ENCODE data around the gene RARG. TPM values are rescaled to one million over a fixed set of nuclear protein-coding genes. Genes with fewer than 3 reads are reported as not detected.
A peak's percentile ranks its signal among the peaks of the same experiment; 100 is the strongest.

RARG gene
- total RNA-seq, 1 experiment from 2014 or later: 11.8 TPM

DNA sequence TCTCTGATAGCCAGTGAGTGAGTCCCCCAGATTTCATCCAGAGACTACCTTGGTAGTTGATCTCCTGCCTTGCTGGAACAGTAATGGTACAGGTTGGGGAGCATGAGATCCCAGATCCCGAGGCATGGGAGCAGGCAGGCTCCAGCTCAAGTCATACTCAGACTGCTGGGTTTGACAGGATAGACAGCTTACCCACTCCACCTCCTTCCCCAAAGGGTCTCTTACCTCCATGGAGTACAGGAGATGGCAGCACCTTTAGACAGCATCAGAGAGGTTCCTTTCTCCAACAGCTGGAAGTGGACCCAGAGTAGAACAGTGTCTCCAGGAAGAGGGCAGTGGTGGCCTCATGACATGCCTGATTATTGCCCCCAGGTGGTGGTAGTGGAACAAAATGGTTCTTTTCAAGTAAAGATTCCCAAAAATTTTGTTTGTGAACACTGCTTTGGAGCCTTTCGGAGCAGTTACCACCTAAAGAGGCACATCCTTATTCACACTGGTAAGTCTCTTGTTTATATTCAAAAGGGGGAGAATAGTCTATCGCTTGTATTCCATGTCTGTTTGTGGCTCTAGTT, 46.3 kb downstream of the RARG start:
- no peaks in the 10 kb centered on the region for H3K27me3 Mint-ChIP-seq (ENCODE audit: insufficient read depth, unreplicated experiment)
- peaks cover 44% of the 10 kb centered on the region for H3K36me3 Mint-ChIP-seq (ENCODE audit: insufficient read depth, unreplicated experiment)
- H3K4me1 Mint-ChIP-seq (ENCODE audit: low read depth, unreplicated experiment): peaks cover 13% of the 10 kb centered on the region
- ChIA-PET CTCF (interaction anchor here (1.2 kb wide), 1 partner anchor 120 kb away, joined by 3 read pairs; no protein-coding TSS in a partner anchor), POLR2A (interaction anchor here (0.5 kb wide), 1 partner anchor 140 kb away, joined by 3 read pairs; no protein-coding TSS in a partner anchor)
- no peak for DNase-seq
- H3K36me3 ChIP-seq (ENCODE audit: control insufficient read depth, insufficient read depth, low read length): peaks cover 12% of the 10 kb centered on the region
- BruUV-seq (replicated peaks): no TSS peak
- TF ChIP-seq, protein P1, sequence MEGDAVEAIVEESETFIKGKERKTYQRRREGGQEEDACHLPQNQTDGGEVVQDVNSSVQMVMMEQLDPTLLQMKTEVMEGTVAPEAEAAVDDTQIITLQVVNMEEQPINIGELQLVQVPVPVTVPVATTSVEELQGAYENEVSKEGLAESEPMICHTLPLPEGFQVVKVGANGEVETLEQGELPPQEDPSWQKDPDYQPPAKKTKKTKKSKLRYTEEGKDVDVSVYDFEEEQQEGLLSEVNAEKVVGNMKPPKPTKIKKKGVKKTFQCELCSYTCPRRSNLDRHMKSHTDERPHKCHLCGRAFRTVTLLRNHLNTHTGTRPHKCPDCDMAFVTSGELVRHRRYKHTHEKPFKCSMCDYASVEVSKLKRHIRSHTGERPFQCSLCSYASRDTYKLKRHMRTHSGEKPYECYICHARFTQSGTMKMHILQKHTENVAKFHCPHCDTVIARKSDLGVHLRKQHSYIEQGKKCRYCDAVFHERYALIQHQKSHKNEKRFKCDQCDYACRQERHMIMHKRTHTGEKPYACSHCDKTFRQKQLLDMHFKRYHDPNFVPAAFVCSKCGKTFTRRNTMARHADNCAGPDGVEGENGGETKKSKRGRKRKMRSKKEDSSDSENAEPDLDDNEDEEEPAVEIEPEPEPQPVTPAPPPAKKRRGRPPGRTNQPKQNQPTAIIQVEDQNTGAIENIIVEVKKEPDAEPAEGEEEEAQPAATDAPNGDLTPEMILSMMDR (IDR thresholded peaks at IDR 0.05; ENCODE audit: insufficient read depth in 1 of 2, low read depth in 1 of 2, low read length in 1 of 2, severe bottlenecking in 1 of 2, unreplicated experiment in 1 of 2): no peak
- peaks cover 16% of the 10 kb centered on the region for H3K4me1 ChIP-seq
- no peaks in the 10 kb centered on the region for H3K9me3 ChIP-seq
- H3K27ac Mint-ChIP-seq (ENCODE audit: unreplicated experiment): no peak overlapping the region
- H3K9me3 Mint-ChIP-seq (ENCODE audit: unreplicated experiment): no peaks in the 10 kb centered on the region
- H3K4me3 ChIP-seq (ENCODE audit: low read depth, low read length): no peak overlapping the region
- intact Hi-C loops (cut with micrococcal nuclease; ENCODE audit: unreplicated experiment): no loop called here
- H3K4me3 Mint-ChIP-seq (ENCODE audit: unreplicated experiment): no peak overlapping the region
- H3K27me3 ChIP-seq (replicated peaks; ENCODE audit: control insufficient read depth, insufficient read depth, low read length): no peaks in the 10 kb centered on the region

GRCh38 chr12:53184828-53185227, 47.2 kb downstream of the RARG start:
- BruUV-seq (replicated peaks): no TSS peak
- H3K4me3 Mint-ChIP-seq (ENCODE audit: unreplicated experiment): no peak overlapping the region
- no peaks in the 10 kb centered on the region for H3K27me3 Mint-ChIP-seq (ENCODE audit: insufficient read depth, unreplicated experiment)
- no peaks in the 10 kb centered on the region for H3K9me3 ChIP-seq
- no peak for DNase-seq
- TF ChIP-seq, protein P1 (IDR thresholded peaks at IDR 0.05; ENCODE audit: insufficient read depth in 1 of 2, low read depth in 1 of 2, low read length in 1 of 2, severe bottlenecking in 1 of 2, unreplicated experiment in 1 of 2): no peak
- CTCF ChIA-PET: interaction anchor here (1.2 kb wide), 1 partner anchor 119 kb away, joined by 3 read pairs; no protein-coding TSS in a partner anchor
- H3K27me3 ChIP-seq (replicated peaks; ENCODE audit: control insufficient read depth, insufficient read depth, low read length): no peaks in the 10 kb centered on the region
- peaks cover 52% of the 10 kb centered on the region for H3K36me3 Mint-ChIP-seq (ENCODE audit: insufficient read depth, unreplicated experiment)
- no peak overlapping the region for H3K4me3 ChIP-seq (ENCODE audit: low read depth, low read length)
- POLR2A ChIA-PET: interaction anchor here (0.5 kb wide), 1 partner anchor 141 kb away, joined by 3 read pairs; no protein-coding TSS in a partner anchor
- H3K9me3 Mint-ChIP-seq (ENCODE audit: unreplicated experiment): no peaks in the 10 kb centered on the region
- peaks cover 12% of the 10 kb centered on the region for H3K36me3 ChIP-seq (ENCODE audit: control insufficient read depth, insufficient read depth, low read length)
- no peak overlapping the region for H3K27ac Mint-ChIP-seq (ENCODE audit: unreplicated experiment)
- H3K4me1 ChIP-seq: peaks cover 16% of the 10 kb centered on the region
- H3K4me1 Mint-ChIP-seq (ENCODE audit: low read depth, unreplicated experiment): peaks cover 13% of the 10 kb centered on the region
- intact Hi-C loops (cut with micrococcal nuclease; ENCODE audit: unreplicated experiment): no loop called here

- TF ChIP-seq, protein P1 (IDR thresholded peaks at IDR 0.05; ENCODE audit: insufficient read depth in 1 of 2, low read depth in 1 of 2, low read length in 1 of 2, severe bottlenecking in 1 of 2, unreplicated experiment in 1 of 2): no peak
- POLR2A ChIA-PET: interaction anchor here (0.6 to 1.0 kb wide), 4 partner anchors 41 to 112 kb away, joined by 3 to 5 read pairs (median 3); partner anchors contain the start of genes PFDN5 and SPRYD3
These were observed 49.1 kb downstream of the RARG start for GRCh38 chr12:53182903-53183302.

More at GRCh38 chr12:53182903-53183302, 49.1 kb downstream of the RARG start:
- Mint-ChIP-seq H3K4me3 (ENCODE audit: unreplicated experiment) (peak overlapping the region; percentile 9), H3K4me1 (ENCODE audit: low read depth, unreplicated experiment) (peaks cover 18% of the 10 kb centered on the region), H3K27me3 (ENCODE audit: insufficient read depth, unreplicated experiment) (no peaks in the 10 kb centered on the region), H3K27ac (ENCODE audit: unreplicated experiment) (no peak overlapping the region), H3K9me3 (ENCODE audit: unreplicated experiment) (no peaks in the 10 kb centered on the region), H3K36me3 (ENCODE audit: insufficient read depth, unreplicated experiment) (peaks cover 56% of the 10 kb centered on the region)
- intact Hi-C loops (cut with micrococcal nuclease; ENCODE audit: unreplicated experiment): no loop called here
- H3K27me3 ChIP-seq (replicated peaks; ENCODE audit: control insufficient read depth, insufficient read depth, low read length): no peaks in the 10 kb centered on the region
- H3K4me1 ChIP-seq: peaks cover 20% of the 10 kb centered on the region
- H3K9me3 ChIP-seq: no peaks in the 10 kb centered on the region
- no TSS peak for BruUV-seq (replicated peaks)
- H3K36me3 ChIP-seq (ENCODE audit: control insufficient read depth, insufficient read depth, low read length): peaks cover 12% of the 10 kb centered on the region
- DNase-seq: no peak
- CTCF ChIA-PET: interaction anchor here (0.8 to 1.1 kb wide), 2 partner anchors 117 to 129 kb away, joined by 3 to 8 read pairs; no protein-coding TSS in a partner anchor
- peak overlapping the region; percentile 9; the same call in 1 of the 2 replicates for H3K4me3 ChIP-seq (ENCODE audit: low read depth, low read length)
